Activated naive CD8-positive, alpha-beta T cell treated with anti-CD3 and anti-CD28 coated beads, Interleukin-2, amount 50 U/mL, for 16 hours (primary cell): Measurements from ENCODE around the gene GRM7.

ENCODE experiments used
- DNase-seq: peaks from one replicate; pipeline ENCODE4 v3.0.0-alpha.2; 2020; ENCODE audit warnings: low read depth, low spot score

GRM7 gene

DNA sequence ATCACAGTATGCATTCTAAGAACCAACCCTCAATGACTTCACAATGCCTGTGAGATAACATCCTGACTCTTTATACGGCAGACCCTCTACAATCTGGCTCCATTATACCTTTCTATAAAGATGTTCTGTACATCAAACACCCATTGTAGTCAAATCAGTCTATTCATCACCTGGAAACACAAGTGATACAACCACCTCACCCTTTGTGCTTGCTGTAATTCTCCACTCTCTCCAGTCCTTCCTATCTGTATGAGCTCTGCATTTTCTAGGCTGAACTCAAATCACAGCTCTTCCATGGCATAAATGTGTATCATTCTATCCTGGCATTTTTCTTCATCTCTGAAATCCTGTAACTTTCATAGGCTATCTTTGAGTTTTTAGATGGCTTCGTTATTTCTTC, 539.4 kb downstream of the GRM7 start:
- DNase-seq: no peak

DNA sequence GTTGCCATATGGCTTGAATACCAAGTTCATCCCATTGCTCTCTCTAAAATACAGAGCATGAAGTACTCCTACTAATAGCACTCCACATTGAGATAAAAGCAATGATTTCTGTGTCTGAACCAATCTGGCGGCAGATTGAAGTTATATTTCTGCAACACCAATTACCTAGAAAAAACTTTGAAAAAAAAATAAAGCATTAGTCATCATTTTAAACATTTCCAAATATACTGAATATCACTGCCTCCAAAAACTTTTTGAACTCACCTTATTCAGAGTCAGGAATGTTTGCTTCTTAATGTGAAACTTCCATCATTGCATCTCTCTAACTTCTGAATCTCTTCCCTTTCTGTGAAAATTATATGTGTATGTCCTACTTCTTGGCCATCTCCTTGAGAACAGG, 540.5 kb downstream of the GRM7 start:
- no peak for DNase-seq

DNA sequence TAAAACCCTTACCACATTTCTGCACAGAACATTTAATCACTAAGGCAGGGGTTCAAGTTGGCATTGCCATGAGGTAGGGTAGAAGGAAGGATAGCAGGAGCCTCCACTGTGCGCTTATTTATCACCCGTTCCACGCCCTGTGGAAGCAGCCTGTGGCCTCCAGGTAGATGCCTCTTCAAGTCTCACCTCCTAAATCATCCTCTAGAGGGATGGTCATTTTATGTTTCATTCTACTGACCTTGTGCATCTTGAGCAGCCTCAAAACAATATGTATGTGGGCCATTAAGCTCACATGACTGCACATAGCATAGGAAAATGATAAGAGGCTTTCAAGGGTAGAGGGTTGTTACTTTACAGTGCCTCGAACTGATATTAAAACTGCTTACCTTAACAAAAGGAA, 546.2 kb downstream of the GRM7 start:
- DNase-seq: no peak

DNA sequence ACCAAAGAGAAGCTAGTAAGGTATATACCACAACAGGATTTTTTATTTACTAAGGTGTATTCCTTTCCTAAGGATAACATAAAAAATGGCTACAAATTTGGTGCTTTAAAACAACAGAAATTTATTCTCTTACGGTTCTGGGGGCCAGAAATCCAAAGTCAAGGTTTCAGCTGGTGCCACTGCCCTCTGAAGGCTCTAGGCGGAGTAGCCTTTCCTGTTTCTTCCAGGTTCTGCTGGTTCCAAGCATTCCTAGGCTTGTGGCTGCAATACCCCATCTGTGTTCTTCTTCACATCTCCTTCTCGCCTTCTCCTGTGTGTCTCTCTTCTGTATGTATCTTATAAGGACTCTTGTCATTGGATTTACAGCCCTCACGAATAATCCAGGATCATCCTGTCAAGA, 549.9 kb downstream of the GRM7 start:
- no peak for DNase-seq

DNA sequence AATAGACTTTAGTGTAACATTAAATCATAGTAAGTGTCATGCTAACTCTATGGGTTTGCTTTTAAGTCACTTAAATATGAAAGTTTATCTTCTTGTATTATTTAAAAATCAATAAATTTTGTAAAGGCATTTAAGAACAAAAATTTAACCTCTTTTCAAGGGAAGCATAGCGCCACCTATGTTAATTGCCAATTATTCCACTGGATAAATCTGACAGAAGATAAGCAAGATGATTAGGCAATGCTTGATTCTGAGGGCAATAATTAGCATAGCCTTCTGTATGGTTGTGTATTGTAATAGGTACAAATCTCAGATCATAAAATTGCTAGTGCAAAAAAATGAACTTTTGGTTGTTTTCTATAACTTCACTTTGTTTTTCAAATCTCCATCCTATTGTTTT, 560.1 kb downstream of the GRM7 start:
- DNase-seq: no peak

DNA sequence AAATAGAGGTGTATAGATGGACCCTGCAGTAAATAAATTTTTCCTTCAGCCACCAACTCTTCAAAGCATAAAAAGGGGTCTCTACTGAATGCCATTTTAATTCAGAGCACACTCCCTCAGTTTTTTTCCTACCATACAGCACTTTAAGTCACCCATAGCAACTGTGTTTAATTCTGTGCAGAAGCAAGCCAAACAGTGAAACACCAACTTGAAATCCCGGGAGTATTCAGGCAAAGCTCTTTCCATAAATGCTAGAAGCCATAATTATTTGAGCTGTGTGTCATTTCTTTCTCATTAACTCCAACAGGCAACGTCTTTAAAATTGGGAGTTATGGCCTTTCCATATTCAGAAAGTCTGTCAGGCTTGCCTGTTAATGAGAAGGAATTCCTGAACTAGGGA, 562.1 kb downstream of the GRM7 start:
- no peak for DNase-seq

DNA sequence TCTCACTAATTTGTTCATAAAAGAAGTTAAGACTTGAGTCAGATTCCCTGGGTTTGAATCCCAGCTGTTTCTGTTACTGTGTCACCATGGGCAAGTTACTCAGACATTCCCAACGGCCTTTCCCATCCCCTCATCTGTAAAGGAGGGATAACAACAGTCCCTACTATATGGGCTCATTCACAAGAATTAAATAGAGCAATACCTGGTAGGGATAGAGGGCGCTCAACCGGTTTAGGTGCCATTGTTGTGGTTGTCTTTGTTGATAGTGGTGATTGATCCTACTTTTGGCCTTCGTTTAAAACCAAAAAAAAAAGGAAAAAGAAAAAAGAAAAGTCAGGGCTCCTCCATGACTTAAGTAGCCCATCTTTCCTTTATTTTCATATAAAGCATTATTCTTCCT, 563.1 kb downstream of the GRM7 start:
- no peak for DNase-seq

DNA sequence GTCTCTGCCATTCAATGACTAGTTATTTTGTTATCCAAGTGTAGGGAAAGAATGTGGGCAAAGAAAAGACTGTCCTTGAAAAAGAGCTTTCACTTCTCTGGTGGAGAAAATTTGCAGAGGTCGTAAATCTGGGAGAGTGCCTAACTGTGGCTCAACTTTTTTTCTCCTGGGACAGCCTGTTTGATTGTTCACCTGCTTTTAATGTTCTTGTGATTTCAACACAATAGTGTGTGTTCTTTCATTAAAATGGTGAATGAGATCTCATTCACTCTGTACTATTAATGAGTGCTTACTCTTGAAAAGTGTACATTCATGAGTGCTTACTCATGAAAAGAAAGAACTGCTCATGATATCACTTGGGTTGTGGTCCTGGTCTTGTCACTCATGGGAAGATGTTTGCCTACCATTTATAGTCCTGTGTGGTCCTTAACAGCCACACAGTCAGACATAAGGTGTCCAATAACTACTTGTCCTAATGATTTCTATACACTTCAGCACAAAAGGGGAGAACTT, 567.3 kb downstream of the GRM7 start:
- DNase-seq: no peak

DNA sequence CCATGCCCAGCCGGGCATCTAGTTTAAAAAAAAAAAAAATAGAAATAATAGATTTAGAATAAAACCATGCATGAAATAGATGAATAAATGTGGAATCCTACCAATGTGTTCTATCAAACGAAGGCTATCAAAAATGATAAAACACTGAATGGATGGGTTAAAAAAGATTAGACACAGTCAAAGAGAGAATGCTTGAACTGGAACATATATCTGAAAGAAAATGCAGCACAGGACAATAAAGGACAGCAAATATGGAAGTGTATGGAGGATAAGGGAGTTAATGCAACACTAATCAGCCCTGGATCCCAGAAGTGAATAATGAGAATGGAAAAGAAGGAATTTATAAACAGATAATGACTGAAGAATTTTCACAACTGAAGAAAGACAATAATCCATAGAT, 571.7 kb downstream of the GRM7 start:
- no peak for DNase-seq

DNA sequence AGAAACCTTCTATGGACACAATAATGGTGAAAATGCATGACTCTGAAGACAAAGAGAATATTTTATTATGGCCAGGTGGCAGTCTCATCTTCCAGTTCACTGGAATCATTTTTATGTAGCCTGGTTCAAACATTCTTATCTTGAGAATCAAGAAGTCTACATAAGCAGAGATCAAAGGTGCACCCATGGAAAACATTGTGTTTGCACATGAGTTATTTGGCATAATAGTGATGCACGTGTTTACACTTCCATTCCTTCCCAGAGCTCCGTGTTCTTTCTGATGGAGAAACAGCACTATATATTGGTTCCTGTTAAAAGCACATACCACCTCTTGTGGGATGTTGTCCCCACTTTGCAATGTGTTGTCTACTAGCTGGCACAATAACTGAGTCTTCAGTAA, 572.2 kb downstream of the GRM7 start:
- no peak for DNase-seq

DNA sequence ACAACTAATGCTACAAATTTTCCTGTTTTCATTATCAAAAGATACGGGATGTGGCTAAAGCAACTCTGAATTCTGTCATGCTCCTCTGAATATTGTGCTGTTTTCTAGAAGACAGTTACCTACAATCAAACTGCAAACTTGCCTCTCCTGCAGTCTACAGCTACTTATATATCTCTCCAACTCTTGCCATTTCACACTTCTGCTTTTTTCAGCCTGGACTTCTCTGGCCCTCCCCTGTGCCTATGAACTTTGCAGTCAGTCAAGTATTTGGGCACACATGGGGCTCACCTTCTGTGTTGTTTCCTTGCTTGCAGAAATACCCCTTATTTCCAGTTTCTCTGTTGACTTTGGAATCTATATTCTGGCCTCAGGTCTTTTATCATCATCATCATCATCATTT, 575.6 kb downstream of the GRM7 start:
- DNase-seq: no peak

DNA sequence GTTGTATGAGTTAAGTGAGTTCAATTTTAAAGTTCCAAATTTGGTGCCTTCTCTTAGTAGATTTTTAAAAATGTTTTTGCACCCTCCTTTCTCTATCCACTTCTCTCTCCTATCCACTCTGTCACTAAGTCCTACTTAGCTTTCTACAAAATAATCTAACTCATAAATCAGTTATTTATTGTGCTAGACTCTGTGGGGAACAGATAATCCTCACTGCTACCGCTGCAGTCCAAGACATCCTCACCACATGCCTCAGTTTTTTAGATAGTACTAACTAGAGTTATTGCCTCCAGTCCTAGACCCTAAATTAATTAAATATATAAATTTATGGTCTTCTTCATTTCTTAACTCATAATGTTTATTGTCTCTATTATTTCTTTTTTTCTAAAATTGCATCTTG, 576.3 kb downstream of the GRM7 start:
- no peak for DNase-seq

DNA sequence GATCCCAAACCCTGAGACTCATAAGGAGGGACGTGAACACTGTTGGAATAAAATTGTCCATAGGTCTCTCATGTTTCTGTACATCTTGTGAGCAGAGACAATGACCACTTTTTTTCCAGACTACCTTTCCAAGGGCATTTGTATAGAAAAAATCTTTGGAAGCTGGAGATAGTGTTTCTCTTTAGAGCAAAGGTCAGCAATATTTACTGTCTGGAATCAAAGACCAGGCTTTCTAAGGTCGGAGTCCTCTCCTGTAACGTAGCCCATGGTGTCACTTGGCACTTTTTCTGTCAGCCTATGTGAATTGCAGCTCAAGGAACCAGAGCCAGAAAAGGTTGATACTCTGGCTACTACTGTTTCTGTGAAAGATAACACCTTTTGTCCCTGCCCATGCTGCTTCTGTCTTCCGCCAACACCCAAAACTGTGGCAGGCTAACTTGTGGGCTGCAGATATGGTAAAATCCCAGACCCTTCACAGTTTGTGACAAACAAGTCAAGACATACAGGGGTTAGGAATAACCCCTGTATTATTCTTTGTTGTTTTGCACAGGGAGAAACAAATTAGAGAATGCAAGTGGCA, 578.3 kb downstream of the GRM7 start:
- no peak for DNase-seq

DNA sequence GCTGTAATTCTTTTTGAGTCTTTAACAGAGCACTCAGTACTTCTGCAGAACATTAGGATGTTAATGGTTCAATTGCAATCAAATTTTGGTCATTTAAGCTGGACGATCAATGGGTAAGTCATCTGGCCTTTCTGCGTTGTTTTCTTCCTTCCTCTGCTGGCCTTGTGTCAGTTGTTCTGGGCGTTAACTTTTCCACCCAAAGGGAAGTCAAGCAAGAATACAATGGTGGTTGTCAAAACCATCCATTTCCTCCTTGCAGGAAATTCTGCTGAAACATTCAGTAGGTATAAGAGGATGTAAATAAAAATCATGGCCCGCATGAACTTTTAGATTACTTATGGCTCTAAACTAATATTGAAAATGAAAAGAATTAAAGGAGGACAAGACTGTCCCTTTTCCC, 584.0 kb downstream of the GRM7 start:
- no peak for DNase-seq

DNA sequence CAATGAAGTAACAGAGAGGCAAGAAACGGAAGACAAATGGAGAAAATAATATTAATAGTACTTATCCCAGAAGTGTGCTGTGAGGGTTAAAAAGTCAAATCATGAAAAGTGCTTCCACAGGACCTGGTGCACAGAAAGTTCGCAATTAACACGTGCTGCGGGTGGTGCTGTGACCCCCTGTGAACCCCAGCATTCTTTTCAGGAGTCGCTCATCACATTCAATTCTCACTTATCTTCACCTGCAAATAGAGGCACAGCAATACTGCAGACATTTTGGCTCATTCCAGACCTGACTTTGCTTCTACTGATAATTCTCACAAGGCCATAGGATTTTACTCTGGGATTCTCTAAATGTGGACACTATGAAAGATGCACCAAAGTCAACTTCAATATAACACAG, 584.4 kb downstream of the GRM7 start:
- no peak for DNase-seq

DNA sequence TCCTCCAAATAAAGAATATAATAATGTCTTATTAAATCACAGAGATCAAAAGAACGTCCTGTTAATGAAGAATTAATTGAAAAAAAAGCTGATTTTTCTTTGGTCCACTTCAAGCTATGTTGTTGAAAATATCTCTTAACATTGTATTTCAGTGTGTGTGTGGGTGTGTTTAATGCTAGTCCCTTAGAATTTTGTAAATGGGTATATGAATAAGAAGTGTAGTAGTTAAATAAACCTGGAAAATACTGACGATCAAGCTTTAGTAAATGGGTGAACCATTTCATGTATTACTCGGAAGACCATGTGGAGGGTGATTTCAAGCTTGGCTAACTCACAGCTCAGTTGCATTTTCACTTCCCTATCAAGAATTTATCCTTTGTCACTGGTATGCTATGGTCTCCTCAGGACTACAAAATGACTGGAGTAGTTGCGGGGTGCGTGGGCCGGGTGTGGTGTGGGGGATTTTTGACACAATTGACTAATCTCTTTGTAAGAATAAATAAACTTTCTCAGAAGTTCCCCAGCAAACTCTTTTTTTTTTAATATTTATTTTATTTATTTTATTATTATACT, 586.4 kb downstream of the GRM7 start:
- no peak for DNase-seq

DNA sequence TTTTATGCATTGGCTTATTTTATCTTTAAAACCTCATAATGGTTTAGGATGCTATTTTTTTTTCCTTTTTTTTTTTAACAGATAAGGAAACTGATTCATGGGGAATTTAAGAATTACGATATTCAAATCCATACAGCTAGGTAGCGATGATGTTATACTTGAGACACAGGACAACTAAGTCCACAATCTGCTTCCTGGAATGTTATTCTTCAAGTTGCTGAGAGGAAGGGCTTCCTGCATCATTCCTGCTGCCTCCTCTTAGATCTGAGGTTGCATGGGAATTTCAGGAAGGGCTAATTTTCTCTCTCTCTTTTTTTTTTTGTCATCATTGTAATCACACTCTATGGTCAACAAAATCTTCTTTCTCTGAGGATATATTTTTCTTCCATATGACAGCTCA, 595.5 kb downstream of the GRM7 start:
- no peak for DNase-seq

DNA sequence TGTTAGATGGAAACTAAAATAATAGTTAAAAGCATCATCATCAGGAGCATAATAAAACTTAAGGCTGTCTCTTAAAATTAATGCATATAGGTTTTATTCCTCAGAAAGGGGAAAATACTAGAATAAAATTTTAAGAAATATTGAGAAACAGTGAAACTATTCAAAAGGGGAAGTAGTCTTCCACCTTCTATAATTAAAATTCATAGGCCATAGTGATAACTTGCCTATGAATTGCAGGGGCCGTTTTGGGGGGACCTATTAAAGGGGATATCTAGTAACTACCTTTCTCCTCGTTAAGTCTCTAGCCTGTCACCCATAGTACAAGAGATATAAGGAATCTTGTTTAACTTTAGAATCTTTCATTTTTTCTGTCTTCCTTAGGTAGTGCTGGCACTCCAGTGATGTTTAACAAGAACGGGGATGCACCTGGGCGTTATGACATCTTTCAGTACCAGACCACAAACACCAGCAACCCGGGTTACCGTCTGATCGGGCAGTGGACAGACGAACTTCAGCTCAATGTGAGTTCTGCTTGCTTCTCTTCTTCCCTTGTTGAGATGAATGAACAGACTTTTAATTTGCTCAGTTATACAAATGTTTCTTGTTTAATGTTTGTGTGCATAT, 600.4 kb downstream of the GRM7 start:
- DNase-seq: no peak

DNA sequence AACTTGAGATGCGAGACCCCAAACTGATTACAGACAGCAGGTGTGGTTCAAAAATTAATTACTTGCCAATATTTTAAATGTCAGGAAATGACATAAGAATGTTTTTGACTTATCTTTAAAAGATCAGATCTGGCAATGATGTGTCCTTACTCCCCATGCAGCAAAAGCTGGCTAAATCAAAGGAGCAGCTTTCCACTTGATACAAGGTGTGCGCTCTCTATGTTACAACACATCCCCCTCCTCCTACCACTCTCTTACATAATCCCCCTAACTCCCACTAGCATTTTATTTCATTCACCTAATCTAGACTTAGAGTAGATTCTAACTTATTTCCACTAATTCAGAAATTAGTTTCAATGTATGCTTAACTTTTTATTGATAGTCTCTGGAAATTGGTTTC, 609.0 kb downstream of the GRM7 start:
- no peak for DNase-seq

DNA sequence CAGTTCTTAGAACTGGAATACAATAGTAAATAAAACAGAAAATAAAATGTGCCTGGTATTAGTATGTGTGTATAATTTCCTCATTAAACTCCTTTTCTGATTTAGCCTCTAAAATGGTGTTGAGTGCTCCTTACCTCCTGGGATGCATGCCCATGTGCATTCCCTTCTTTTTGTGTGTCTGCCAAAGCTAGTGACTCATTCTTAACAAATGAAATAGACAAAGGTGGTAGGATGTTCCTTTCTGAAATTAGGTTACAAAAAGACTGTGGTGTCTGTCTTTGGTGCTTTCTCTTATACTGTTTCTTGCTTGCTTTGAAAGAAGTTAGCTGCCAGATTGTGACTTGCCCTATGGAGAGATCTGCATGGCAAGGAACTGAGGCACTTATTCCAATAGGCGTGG, 623.7 kb downstream of the GRM7 start:
- DNase-seq: no peak

DNA sequence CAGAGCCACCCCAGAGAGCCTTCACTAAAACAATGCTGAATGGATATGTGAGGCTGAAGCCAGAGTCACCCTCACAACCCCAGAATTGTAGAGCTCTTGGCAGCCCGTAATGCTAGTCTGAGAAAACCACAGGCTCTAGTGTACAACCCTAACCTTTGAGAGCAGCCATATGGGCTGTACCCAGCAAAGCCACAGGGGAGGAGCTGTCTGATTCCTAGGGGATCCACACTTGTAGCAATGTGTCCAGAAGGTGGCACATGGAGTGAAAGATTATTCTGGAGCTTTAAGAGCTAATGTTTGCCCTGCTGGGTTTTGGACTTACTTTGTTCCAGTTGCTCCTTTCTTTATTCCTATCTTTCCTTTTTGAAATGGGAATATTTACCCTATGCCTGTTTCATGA, 626.8 kb downstream of the GRM7 start:
- DNase-seq: no peak

DNA sequence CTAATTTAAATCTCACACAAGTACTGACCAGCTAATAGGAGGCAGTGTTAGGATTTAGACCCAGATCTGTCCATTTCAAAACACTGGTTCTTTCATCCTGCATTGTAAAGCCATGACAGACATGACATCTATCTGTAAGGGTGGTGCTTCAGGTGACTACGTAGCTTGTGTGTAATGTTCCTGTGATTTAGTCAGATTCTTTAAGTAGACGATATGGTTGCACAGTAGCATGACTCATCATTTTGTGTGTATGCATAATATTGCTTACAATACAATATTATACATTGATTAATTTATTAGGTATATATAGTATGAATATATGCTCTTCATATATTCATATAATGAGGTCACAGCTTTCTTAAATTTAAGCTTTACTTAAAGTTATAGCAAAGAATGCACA, 628.5 kb downstream of the GRM7 start:
- no peak for DNase-seq

DNA sequence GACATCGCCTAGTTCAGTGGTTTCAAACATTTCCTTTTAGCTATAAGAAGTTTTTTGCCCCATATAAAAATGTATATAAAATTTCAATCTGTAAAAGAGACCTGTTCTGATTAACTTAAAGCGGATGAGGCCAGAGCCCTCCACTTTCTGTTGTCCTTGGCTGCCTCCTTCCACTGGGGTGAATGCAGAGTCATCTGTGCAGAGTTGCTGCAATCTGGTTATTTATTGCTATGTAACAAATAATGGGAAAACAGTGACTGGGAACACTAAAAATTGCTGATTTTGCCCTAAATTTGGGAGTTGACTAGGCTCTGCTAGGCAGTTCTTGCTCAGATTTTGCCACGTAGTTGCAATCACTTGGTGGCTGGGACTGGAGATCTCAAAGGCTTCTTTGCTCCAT, 637.8 kb downstream of the GRM7 start:
- no peak for DNase-seq

DNA sequence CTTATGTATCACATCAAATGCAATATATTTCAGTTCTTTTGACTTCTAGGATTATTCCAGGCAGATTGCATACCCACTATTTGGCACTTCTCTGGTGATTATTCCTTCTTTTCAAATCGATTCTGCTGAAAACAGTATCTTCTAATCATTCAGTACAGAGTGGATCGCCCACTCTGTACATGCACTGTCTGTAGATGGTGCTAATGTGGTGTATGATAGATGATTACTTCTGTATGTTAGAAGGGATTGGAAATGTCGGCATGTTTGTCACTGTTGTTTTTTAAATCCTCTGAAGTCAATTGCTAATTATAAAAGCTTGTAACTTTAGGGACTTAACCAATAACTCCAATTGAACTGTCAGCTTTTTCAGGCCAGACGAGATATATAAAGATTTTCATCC, 642.5 kb downstream of the GRM7 start:
- DNase-seq: no peak
